DND-41 (cell line): ENCODE measurements around the gene NDUFAB1.

Source experiments
- ATAC-seq: fragments of 200-7000 bp; cut with Tn5 transposase; 3 replicates; pipeline ENCODE4 v1.9.1; 2021; ENCODE audit warnings: low read depth; ENCODE audit not compliant: insufficient read depth
- DNase-seq: peaks from one replicate; pipeline ENCODE4 v3.0.0-alpha.2; 2020
- H2AFZ ChIP-seq: 2 replicates; pipeline ENCODE4 v1.6.0; 2012; ENCODE audit warnings: low read depth, low read length
- H3K27ac ChIP-seq: 2 replicates; pipeline ENCODE4 v1.5.1; 2012; ENCODE audit warnings: low read length, inconsistent platforms
- H3K27me3 ChIP-seq: fragments of 200-600 bp; sonication (generic); 2 replicates; pipeline ENCODE4 v1.6.0; 2012; ENCODE audit warnings: low read length, mild to moderate bottlenecking, inconsistent platforms; ENCODE audit not compliant: insufficient read depth, poor library complexity
- H3K36me3 ChIP-seq: 2 replicates; pipeline ENCODE4 v1.5.1; 2012; ENCODE audit warnings: low read length, inconsistent platforms; ENCODE audit not compliant: insufficient read depth
- H3K4me1 ChIP-seq: 2 replicates; pipeline ENCODE4 v1.5.1; 2012; ENCODE audit warnings: mild to moderate bottlenecking, low read length; ENCODE audit not compliant: insufficient read depth
- H3K4me2 ChIP-seq: 2 replicates; pipeline ENCODE4 v1.6.0; 2012; ENCODE audit warnings: mild to moderate bottlenecking, moderate library complexity, low read length, inconsistent platforms; ENCODE audit not compliant: insufficient read depth
- H3K4me3 ChIP-seq, 2 experiments: fragments of 200-600 bp in 1 of 2; shearing (Covaris generic) in 1 of 2; 2 replicates each; pipeline ENCODE4 v1.5.1; 2012 to 2016; ENCODE audit warnings: inconsistent platforms in 2 of 2, low read length in 2 of 2, mild to moderate bottlenecking in 2 of 2, low read depth in 1 of 2, moderate library complexity in 1 of 2
- H3K79me2 ChIP-seq: 2 replicates; pipeline ENCODE4 v1.6.0; 2012; ENCODE audit warnings: low read length, inconsistent platforms; ENCODE audit not compliant: insufficient read depth
- H3K9ac ChIP-seq: 2 replicates; pipeline ENCODE4 v1.6.0; 2012; ENCODE audit warnings: low read depth, mild to moderate bottlenecking, inconsistent platforms, low read length, moderate library complexity
- H3K9me3 ChIP-seq: 2 replicates; pipeline ENCODE4 v1.5.1; 2012; ENCODE audit warnings: low read length, moderate library complexity, mild to moderate bottlenecking, inconsistent platforms; ENCODE audit not compliant: insufficient read depth, severe bottlenecking
- H4K20me1 ChIP-seq: 2 replicates; pipeline ENCODE4 v1.6.0; 2012; ENCODE audit warnings: low read length; ENCODE audit not compliant: insufficient read depth
- EZH2 ChIP-seq: IDR thresholded peaks from 3 replicates; pipeline ENCODE4 v1.6.1; 2012; ENCODE audit warnings: borderline replicate concordance, low read depth, mild to moderate bottlenecking, moderate library complexity, low read length, inconsistent platforms; ENCODE audit not compliant: severe bottlenecking
- TF ChIP-seq, protein P1 (sequence below): IDR thresholded peaks from 2 replicates; pipeline ENCODE4 v1.5.1; 2012; ENCODE audit warnings: borderline replicate concordance, low read length, moderate library complexity, mild to moderate bottlenecking; ENCODE audit not compliant: poor library complexity, severe bottlenecking; ENCODE audit errors: extremely low read depth

NDUFAB1 gene

DNA sequence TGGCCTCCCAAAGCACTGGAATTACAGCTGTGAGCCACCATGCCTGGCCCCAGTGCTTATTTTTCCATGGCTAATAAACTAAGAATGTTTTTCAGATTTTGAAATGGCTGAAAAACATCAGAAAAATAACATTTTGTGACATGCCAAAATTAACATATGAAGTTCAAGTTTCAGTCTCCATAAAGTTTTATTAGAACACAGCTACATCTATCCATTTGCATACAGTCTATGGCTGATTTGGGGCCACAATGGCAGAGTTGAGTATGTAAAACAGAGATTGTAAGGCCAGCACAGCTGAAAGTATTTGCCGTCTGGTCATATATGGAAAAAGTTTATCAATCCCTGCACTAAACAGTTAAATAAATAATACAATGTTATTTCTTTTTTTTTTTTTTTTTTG is 13.8 kb upstream of the NDUFAB1 start:
- no peak overlapping the region for H2AFZ ChIP-seq
- no peaks in the 10 kb centered on the region for H4K20me1 ChIP-seq
- DNase-seq: no peak
- H3K27ac ChIP-seq: no peak overlapping the region
- H3K36me3 ChIP-seq: peaks cover 51% of the 10 kb centered on the region
- H3K9me3 ChIP-seq: no peaks in the 10 kb centered on the region
- H3K79me2 ChIP-seq: no peaks in the 10 kb centered on the region
- no peak for ATAC-seq
- H3K9ac ChIP-seq: no peak overlapping the region
- H3K27me3 ChIP-seq: no peaks in the 10 kb centered on the region
- TF ChIP-seq, protein P1, sequence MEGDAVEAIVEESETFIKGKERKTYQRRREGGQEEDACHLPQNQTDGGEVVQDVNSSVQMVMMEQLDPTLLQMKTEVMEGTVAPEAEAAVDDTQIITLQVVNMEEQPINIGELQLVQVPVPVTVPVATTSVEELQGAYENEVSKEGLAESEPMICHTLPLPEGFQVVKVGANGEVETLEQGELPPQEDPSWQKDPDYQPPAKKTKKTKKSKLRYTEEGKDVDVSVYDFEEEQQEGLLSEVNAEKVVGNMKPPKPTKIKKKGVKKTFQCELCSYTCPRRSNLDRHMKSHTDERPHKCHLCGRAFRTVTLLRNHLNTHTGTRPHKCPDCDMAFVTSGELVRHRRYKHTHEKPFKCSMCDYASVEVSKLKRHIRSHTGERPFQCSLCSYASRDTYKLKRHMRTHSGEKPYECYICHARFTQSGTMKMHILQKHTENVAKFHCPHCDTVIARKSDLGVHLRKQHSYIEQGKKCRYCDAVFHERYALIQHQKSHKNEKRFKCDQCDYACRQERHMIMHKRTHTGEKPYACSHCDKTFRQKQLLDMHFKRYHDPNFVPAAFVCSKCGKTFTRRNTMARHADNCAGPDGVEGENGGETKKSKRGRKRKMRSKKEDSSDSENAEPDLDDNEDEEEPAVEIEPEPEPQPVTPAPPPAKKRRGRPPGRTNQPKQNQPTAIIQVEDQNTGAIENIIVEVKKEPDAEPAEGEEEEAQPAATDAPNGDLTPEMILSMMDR: no peak
- TF ChIP-seq EZH2: no peak
- no peak overlapping the region for H3K4me2 ChIP-seq
- no peak overlapping the region for H3K4me3 ChIP-seq
- no peaks in the 10 kb centered on the region for H3K4me1 ChIP-seq

DNA sequence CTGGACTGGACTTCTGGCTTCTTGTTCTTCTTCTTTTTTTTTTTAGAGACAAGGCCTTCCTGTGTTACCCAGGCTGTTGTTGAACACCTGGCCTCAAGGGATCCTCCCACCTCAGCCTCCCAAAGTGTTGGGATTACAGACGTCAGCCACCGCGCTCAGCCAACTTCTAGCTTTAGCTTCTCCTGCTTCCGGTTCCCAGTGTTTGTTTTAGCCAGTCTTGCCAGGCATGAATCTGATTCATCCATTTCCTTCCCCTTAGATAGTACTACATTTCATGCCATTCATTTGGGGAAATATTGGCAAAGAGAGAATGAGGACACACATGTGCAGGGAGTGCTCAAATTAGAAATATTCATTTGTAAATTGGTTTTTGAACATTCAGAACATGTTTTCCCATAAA is 12.1 kb upstream of the NDUFAB1 start:
- H3K27ac ChIP-seq: no peak overlapping the region
- H3K9me3 ChIP-seq: no peaks in the 10 kb centered on the region
- H3K4me3 ChIP-seq: no peak overlapping the region
- TF ChIP-seq EZH2: no peak
- TF ChIP-seq, protein P1: no peak
- no peak for DNase-seq
- no peaks in the 10 kb centered on the region for H3K4me1 ChIP-seq
- H3K4me2 ChIP-seq: no peak overlapping the region
- no peaks in the 10 kb centered on the region for H3K79me2 ChIP-seq
- peaks cover 52% of the 10 kb centered on the region for H3K36me3 ChIP-seq
- H4K20me1 ChIP-seq: no peaks in the 10 kb centered on the region
- H3K9ac ChIP-seq: no peak overlapping the region
- ATAC-seq: no peak
- no peaks in the 10 kb centered on the region for H3K27me3 ChIP-seq
- H2AFZ ChIP-seq: no peak overlapping the region

DNA sequence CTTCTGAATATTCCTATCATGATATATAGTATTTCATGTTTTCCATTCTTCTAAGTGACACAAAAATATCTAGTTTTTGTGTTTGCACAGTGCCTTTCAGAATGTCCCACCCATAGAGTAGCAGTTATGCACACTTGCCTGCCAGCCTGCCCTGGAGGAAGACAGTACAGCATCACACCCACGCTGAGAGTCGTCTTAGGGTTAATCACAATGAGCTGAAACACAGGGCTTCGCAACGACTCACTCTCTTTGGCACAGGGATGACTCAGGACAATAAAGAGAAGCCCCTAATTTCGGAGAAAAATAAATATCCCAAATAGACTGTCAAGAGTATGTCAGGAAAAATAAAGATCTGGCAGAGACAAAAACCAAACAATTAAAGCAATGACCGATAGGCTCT is 11.6 kb upstream of the NDUFAB1 start:
- H2AFZ ChIP-seq: no peak overlapping the region
- no peaks in the 10 kb centered on the region for H3K4me1 ChIP-seq
- no peaks in the 10 kb centered on the region for H3K9me3 ChIP-seq
- H3K27ac ChIP-seq: no peak overlapping the region
- H3K36me3 ChIP-seq: peaks cover 53% of the 10 kb centered on the region
- DNase-seq (no peak), ATAC-seq (no peak)
- H3K27me3 ChIP-seq: no peaks in the 10 kb centered on the region
- H4K20me1 ChIP-seq: no peaks in the 10 kb centered on the region
- TF ChIP-seq EZH2: no peak
- TF ChIP-seq, protein P1: no peak
- H3K4me2 ChIP-seq: no peak overlapping the region
- H3K9ac ChIP-seq: no peak overlapping the region
- no peaks in the 10 kb centered on the region for H3K79me2 ChIP-seq
- H3K4me3 ChIP-seq: no peak overlapping the region
